Karpas-422 (cell line): ENCODE results near the gene ZKSCAN3. TPM values are rescaled to one million over a fixed set of nuclear protein-coding genes. Genes with fewer than 3 reads are reported as not detected.

Source experiments
- DNase-seq: peaks from one replicate; pipeline ENCODE4 v3.0.0-alpha.2; 2015
- H2AFZ ChIP-seq: fragments of 200-600 bp; sonication (generic); 2 replicates; pipeline ENCODE4 v1.6.1; 2014; ENCODE audit warnings: antibody characterized with exemption, low read length, mixed read lengths
- H3K27ac ChIP-seq: fragments of 200-600 bp; sonication (generic); 2 replicates; pipeline ENCODE4 v1.5.1; 2014; ENCODE audit warnings: mild to moderate bottlenecking, low read length, moderate library complexity
- H3K27me3 ChIP-seq: fragments of 200-600 bp; sonication (generic); 2 replicates; pipeline ENCODE4 v1.6.1; 2014; ENCODE audit warnings: low read length, mixed read lengths
- H3K36me3 ChIP-seq: fragments of 200-600 bp; sonication (generic); 2 replicates; pipeline ENCODE4 v1.6.1; 2014; ENCODE audit warnings: low read length, mixed read lengths; ENCODE audit not compliant: insufficient read depth
- H3K4me1 ChIP-seq: fragments of 200-600 bp; sonication (generic); 2 replicates; pipeline ENCODE4 v1.6.1; 2014; ENCODE audit warnings: mild to moderate bottlenecking, low read length, mixed read lengths
- H3K4me2 ChIP-seq: fragments of 200-600 bp; sonication (generic); 2 replicates; pipeline ENCODE4 v1.6.1; 2014; ENCODE audit warnings: low read length, low read depth, mild to moderate bottlenecking; ENCODE audit not compliant: poor library complexity, severe bottlenecking
- H3K4me3 ChIP-seq: fragments of 200-600 bp; sonication (generic); 2 replicates; pipeline ENCODE4 v1.5.1; 2014; ENCODE audit warnings: mild to moderate bottlenecking, antibody characterized with exemption, low read length, mixed read lengths
- H3K79me2 ChIP-seq: fragments of 200-600 bp; sonication (generic); 2 replicates; pipeline ENCODE4 v1.6.1; 2014; ENCODE audit warnings: mild to moderate bottlenecking, low read length, mixed read lengths
- H3K9ac ChIP-seq: fragments of 200-600 bp; sonication (generic); 2 replicates; pipeline ENCODE4 v1.6.0; 2014; ENCODE audit warnings: low read length
- H3K9me2 ChIP-seq: fragments of 200-600 bp; sonication (generic), shearing (Covaris generic); replicated peaks from 2 replicates; pipeline ENCODE4 v1.6.0; 2014; ENCODE audit warnings: mild to moderate bottlenecking, low read length, moderate library complexity; ENCODE audit not compliant: insufficient read depth
- H3K9me3 ChIP-seq: fragments of 300-700, 200-600 bp; sonication (generic); 2 replicates; pipeline ENCODE4 v1.6.1; 2014; ENCODE audit warnings: low read length, mixed read lengths
- H4K20me1 ChIP-seq: fragments of 200-600 bp; sonication (generic); 2 replicates; pipeline ENCODE4 v1.6.1; 2014; ENCODE audit warnings: mild to moderate bottlenecking, antibody characterized with exemption, low read length, low read depth; ENCODE audit not compliant: insufficient read depth
- total RNA-seq: library from RNA; depleted of rRNA; stranded (reverse); fragments of >200 nt; shearing (Covaris generic); gene quantifications from 2 replicates; pipeline ENCODE4 v1.2.3, GENCODE V29; 2014; ENCODE audit warnings: low replicate concordance

The ZKSCAN3 gene
- total RNA-seq, 1 experiment from 2014 or later, result 4.5 TPM

DNA sequence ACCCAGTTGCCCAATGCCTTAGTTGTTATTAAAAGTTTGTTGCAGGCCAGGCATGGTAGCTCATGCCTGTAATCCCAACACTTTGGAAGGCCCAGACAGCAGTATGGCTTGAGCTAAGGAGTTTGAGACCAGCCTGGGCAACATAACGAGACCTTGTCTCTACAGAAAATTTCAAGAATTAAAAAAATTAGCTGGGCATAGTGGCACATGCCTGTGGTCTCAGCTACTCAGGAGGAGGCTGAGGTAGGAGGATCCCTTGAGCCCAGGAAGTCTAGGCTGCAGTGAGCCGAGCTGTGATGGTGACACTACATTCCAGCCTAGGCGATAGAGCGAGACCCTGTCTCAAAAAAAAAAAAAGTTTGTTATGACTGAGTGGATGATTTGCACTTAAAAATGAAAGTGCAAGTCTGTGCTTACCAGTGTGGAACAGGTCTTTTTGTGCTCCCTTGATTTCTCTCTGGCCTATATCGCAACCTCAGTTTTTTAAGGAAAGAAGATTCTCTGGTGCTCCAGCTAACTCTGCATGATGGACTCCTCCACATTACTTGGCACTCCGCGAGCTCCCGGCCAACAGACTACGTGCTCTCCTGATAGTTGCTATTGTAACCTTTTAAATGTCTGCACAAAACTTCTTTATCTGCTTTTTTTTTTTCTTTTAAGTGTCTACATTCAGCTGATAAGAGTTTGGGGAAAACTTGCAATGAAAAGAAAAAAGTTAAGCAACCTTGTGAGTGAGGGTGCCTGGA is 22.1 kb downstream of the ZKSCAN3 start:
- Histone ChIP-seq H3K4me2 (peak overlapping the region; percentile 13), H4K20me1 (no peaks in the 10 kb centered on the region), H3K36me3 (no peaks in the 10 kb centered on the region), H3K27ac (no peak overlapping the region), H3K4me3 (no peak overlapping the region), H3K4me1 (peaks cover 19% of the 10 kb centered on the region), H2AFZ (peak overlapping the region; percentile 2; the same call in 1 of the 2 replicates), H3K9me2 (no peaks in the 10 kb centered on the region), H3K79me2 (no peaks in the 10 kb centered on the region), H3K9ac (no peak overlapping the region), H3K9me3 (no peaks in the 10 kb centered on the region), H3K27me3 (no peaks in the 10 kb centered on the region)
- no peak for DNase-seq

DNA sequence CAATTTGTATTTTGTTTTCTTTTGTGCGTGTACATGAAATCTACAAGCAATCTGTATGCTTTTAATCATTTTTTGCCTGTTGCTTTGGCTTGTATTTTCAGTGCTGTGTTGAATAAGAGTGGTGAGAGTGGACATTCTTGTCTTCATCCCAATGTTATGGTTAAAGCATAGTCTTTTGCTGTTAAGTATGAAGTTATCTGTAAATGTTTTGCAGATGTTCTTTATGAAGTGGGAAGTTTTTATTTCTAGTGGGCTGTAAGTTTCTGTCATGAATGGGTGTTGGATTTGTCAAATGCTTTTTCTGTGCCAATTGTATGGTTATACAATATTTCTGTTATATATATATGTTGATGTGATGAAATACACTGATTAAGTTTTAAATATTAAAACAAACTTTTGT is 24.2 kb downstream of the ZKSCAN3 start:
- no peaks in the 10 kb centered on the region for H4K20me1 ChIP-seq

GRCh38 chr6:28377879-28378278 is 28.1 kb downstream of the ZKSCAN3 start:
- Histone ChIP-seq H3K4me1 (no peaks in the 10 kb centered on the region), H3K4me3 (no peak overlapping the region), H3K9me3 (peaks cover 13% of the 10 kb centered on the region), H4K20me1 (no peaks in the 10 kb centered on the region), H3K4me2 (no peak overlapping the region), H3K9me2 (no peaks in the 10 kb centered on the region), H3K79me2 (peaks cover 16% of the 10 kb centered on the region; the same call in 1 of the 2 replicates), H3K36me3 (peaks cover 43% of the 10 kb centered on the region), H3K27me3 (no peaks in the 10 kb centered on the region), H3K27ac (no peak overlapping the region), H2AFZ (no peak overlapping the region), H3K9ac (no peak overlapping the region)
- DNase-seq, result no peak

More for the DNA sequence above, 24.2 kb downstream of the ZKSCAN3 start:
- DNase-seq, result no peak
- Histone ChIP-seq H3K27me3 (no peaks in the 10 kb centered on the region), H3K36me3 (peaks cover 8% of the 10 kb centered on the region), H3K9me3 (peaks cover under 1% of the 10 kb centered on the region; the same call in 1 of the 2 replicates), H3K4me3 (no peak overlapping the region), H3K4me1 (peaks cover 8% of the 10 kb centered on the region), H3K79me2 (no peaks in the 10 kb centered on the region), H3K27ac (no peak overlapping the region), H3K4me2 (no peak overlapping the region), H2AFZ (no peak overlapping the region), H3K9ac (no peak overlapping the region), H3K9me2 (no peaks in the 10 kb centered on the region)

- Histone ChIP-seq H3K9me2 (no peaks in the 10 kb centered on the region), H3K79me2 (peaks cover 16% of the 10 kb centered on the region; the same call in 1 of the 2 replicates), H3K27ac (no peak overlapping the region), H3K4me3 (no peak overlapping the region), H4K20me1 (no peaks in the 10 kb centered on the region), H3K9me3 (peaks cover 13% of the 10 kb centered on the region), H3K27me3 (no peaks in the 10 kb centered on the region), H3K4me2 (no peak overlapping the region), H3K36me3 (peaks cover 50% of the 10 kb centered on the region), H3K4me1 (no peaks in the 10 kb centered on the region), H2AFZ (no peak overlapping the region), H3K9ac (no peak overlapping the region)
- DNase-seq, result no peak
Observed at GRCh38 chr6:28378644-28379043, 28.9 kb downstream of the ZKSCAN3 start.

- no peak overlapping the region for H2AFZ ChIP-seq
- H3K4me3 ChIP-seq, result no peak overlapping the region
- no peak overlapping the region for H3K4me2 ChIP-seq
- H4K20me1 ChIP-seq, result no peaks in the 10 kb centered on the region
- H3K9me2 ChIP-seq, result no peaks in the 10 kb centered on the region
- H3K4me1 ChIP-seq, result no peaks in the 10 kb centered on the region
- peaks cover 25% of the 10 kb centered on the region; the same call in 1 of the 2 replicates for H3K79me2 ChIP-seq
- no peak for DNase-seq
- no peak overlapping the region for H3K9ac ChIP-seq
- peaks cover 13% of the 10 kb centered on the region for H3K9me3 ChIP-seq
- H3K27ac ChIP-seq, result no peak overlapping the region
- H3K36me3 ChIP-seq, result peaks cover 66% of the 10 kb centered on the region
- no peaks in the 10 kb centered on the region for H3K27me3 ChIP-seq
Observed at GRCh38 chr6:28380381-28380780, 30.6 kb downstream of the ZKSCAN3 start.

- H3K9me2 ChIP-seq, result no peaks in the 10 kb centered on the region
- peaks cover 13% of the 10 kb centered on the region for H3K9me3 ChIP-seq
- H3K27ac ChIP-seq, result no peak overlapping the region
- peaks cover 52% of the 10 kb centered on the region for H3K79me2 ChIP-seq
- peak; percentile 27 for DNase-seq
- H3K4me3 ChIP-seq, result no peak overlapping the region
- H3K4me2 ChIP-seq, result no peak overlapping the region
- no peaks in the 10 kb centered on the region for H3K27me3 ChIP-seq
- peaks cover 87% of the 10 kb centered on the region for H3K36me3 ChIP-seq
- H2AFZ ChIP-seq, result no peak overlapping the region
- H3K9ac ChIP-seq, result no peak overlapping the region
- no peaks in the 10 kb centered on the region for H4K20me1 ChIP-seq
- H3K4me1 ChIP-seq, result no peaks in the 10 kb centered on the region
Observed at GRCh38 chr6:28383235-28384142, 33.7 kb downstream of the ZKSCAN3 start.

- Histone ChIP-seq H3K27ac (no peak overlapping the region), H3K4me1 (no peaks in the 10 kb centered on the region), H3K9me2 (no peaks in the 10 kb centered on the region), H3K79me2 (peaks cover 58% of the 10 kb centered on the region), H2AFZ (no peak overlapping the region), H3K27me3 (no peaks in the 10 kb centered on the region), H3K4me2 (no peak overlapping the region), H3K9ac (no peak overlapping the region), H4K20me1 (no peaks in the 10 kb centered on the region), H3K9me3 (peaks cover 10% of the 10 kb centered on the region), H3K4me3 (no peak overlapping the region), H3K36me3 (peaks cover 93% of the 10 kb centered on the region)
- peak; percentile 22 for DNase-seq
Observed at GRCh38 chr6:28384143-28384533, 34.4 kb downstream of the ZKSCAN3 start.

DNA sequence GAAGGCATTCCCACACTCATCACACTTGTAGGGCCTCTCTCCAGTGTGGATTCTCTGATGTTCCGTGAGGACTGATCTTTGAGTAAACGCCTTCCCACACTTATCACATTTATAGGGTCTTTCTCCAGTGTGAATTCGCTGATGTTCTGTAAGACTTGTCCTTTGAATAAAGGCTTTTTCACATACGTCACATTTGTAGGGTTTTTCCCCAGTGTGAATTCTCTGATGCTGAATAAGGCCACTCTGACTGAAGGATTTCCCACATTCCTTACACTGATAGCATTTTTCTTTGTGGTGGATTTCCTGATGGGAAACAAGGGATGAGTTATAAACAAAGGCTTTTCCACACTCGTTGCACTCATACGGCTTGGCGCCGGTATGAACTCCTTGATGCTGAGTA is 40.9 kb downstream of the ZKSCAN3 start:
- DNase-seq, result no peak
- Histone ChIP-seq H3K27ac (no peak overlapping the region), H3K36me3 (peaks cover 93% of the 10 kb centered on the region), H3K27me3 (no peaks in the 10 kb centered on the region), H3K9me3 (peaks cover 4% of the 10 kb centered on the region; the same call in 1 of the 2 replicates), H4K20me1 (no peaks in the 10 kb centered on the region), H3K4me2 (no peak overlapping the region), H3K4me1 (no peaks in the 10 kb centered on the region), H3K9me2 (no peaks in the 10 kb centered on the region), H3K9ac (no peak overlapping the region), H2AFZ (no peak overlapping the region), H3K4me3 (no peak overlapping the region), H3K79me2 (peaks cover 89% of the 10 kb centered on the region)
